Sigmoid colon (tissue), 4 donors: ENCODE measurements around the gene CD99L2.

Source experiments
- EP300 ChIP-seq, 4 donors: sonication (generic); formaldehyde crosslinking; IDR thresholded peaks; one replicate each; pipeline ENCODE4 v1.6.1; 2017; ENCODE audit warnings: antibody characterized with exemption in 4 of 4
- POLR2A ChIP-seq, 2 donors: fragments of 450-650 bp; IDR thresholded peaks; one replicate each; pipeline ENCODE4 v1.6.1; 2016; ENCODE audit warnings: antibody characterized with exemption in 2 of 2, mild to moderate bottlenecking in 2 of 2, moderate library complexity in 2 of 2
- POLR2AphosphoS5 ChIP-seq, 4 donors: sonication (generic); formaldehyde crosslinking; IDR thresholded peaks; one replicate each; pipeline ENCODE4 v1.6.1; 2017; ENCODE audit warnings: antibody characterized with exemption in 4 of 4
- TF ChIP-seq, protein P1 (sequence below), 4 experiments: fragments of 450-650 bp in 3 of 4; fragments of 200-600 bp in 1 of 4; IDR thresholded peaks; one replicate each; pipeline ENCODE4 v1.5.1; 2016 to 2019; ENCODE audit warnings: antibody characterized with exemption in 4 of 4, mild to moderate bottlenecking in 3 of 4, moderate library complexity in 2 of 4

DNA sequence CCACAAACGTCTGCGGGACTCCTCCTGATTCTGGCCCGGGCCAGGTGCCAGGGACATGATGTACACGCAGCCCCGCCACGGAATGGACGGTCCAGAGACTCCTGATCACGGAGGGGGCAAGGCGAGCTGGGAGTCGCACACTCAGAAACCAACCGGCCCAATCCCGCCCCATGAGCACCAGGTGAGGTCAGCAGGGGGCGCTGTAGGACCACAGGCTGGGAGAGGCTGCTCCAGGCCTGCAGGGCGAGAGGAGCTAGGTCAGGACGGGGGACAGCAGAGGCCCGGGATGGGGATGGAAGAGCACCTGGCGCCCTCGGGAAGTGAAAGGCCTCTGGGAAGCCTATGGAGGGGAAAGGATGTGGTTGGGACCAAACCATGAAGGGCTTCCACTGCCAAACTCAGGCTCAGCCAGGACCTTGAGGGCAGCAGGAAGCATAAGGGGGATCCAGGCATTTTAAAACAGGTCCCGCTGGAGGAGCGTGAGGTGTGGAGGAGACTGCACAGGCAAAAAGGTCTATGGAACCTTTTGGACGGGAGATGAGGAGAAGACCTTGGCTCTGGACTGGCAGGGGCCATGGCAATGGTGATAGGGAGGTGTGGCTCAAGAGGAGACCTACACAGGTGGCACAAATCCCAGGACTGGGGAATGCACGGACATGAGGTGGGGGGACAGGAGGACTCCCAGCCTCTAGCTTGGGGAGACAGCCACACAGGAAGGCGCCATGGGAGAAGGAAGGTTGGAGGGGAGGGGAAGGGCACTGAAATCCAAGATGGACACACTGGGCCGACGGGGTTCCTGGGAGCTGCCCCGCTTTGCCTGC lies 126.1 kb downstream of the CD99L2 start:
- TF ChIP-seq, protein P1, sequence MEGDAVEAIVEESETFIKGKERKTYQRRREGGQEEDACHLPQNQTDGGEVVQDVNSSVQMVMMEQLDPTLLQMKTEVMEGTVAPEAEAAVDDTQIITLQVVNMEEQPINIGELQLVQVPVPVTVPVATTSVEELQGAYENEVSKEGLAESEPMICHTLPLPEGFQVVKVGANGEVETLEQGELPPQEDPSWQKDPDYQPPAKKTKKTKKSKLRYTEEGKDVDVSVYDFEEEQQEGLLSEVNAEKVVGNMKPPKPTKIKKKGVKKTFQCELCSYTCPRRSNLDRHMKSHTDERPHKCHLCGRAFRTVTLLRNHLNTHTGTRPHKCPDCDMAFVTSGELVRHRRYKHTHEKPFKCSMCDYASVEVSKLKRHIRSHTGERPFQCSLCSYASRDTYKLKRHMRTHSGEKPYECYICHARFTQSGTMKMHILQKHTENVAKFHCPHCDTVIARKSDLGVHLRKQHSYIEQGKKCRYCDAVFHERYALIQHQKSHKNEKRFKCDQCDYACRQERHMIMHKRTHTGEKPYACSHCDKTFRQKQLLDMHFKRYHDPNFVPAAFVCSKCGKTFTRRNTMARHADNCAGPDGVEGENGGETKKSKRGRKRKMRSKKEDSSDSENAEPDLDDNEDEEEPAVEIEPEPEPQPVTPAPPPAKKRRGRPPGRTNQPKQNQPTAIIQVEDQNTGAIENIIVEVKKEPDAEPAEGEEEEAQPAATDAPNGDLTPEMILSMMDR (IDR thresholded peaks at IDR 0.05) = peak; percentile 62 to 75 (median 70)
- no peak for TF ChIP-seq POLR2AphosphoS5 (IDR thresholded peaks at IDR 0.05)
- no peak for TF ChIP-seq POLR2A (IDR thresholded peaks at IDR 0.05)
- no peak for TF ChIP-seq EP300 (IDR thresholded peaks at IDR 0.05)
